Measurements from ENCODE around the gene DLG5. TPM values are rescaled to one million over a fixed set of nuclear protein-coding genes. Genes with fewer than 3 reads are reported as not detected.

DLG5 gene
- polyA plus RNA-seq, 4 donors: 7.8 to 35.9 (median 11.4) TPM

DNA sequence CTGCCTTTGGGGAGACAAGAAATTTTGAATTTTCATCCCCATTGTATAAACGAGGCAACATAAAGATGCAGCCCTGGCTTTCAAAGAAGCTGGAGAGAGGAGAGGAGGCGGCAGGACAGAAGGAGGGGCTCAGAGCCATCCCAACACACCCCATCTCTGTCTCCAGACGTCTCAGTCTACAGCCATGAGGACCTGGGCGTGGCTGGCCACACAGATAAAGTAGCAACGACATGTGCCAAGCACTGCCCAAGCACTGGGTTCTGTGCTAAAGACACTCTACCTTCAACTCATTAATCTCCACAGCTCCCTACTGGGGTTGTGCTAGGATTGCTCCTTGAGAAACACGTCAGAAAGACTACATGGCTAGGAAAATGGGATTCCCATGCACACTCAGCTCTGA, 65.2 kb downstream of the DLG5 start:
- FAIRE-seq: no peak
- 56 to 69% (median 65%) methylated on average over 6 of the region's 6 CpGs for WGBS, 3 donors
- no peak overlapping the region for H3K27ac ChIP-seq (ENCODE audit: low read depth in 1 of 3, low read length in 2 of 3)
- H3K36me3 ChIP-seq (ENCODE audit: control insufficient read depth in 3 of 3, insufficient read depth in 2 of 3, low read depth in 1 of 3, low read length in 3 of 3): peaks cover 0 to 70% (median 2%) of the 10 kb centered on the region in 3 donors
- H3K9me3 ChIP-seq (ENCODE audit: control insufficient read depth in 2 of 2, insufficient read depth in 1 of 2, low read depth in 1 of 2, low read length in 1 of 2): no peaks in the 10 kb centered on the region
- peaks cover 0 to 13% (median 0%) of the 10 kb centered on the region in 3 donors for H3K4me1 ChIP-seq (ENCODE audit: control insufficient read depth in 3 of 3, insufficient read depth in 2 of 3, low read depth in 1 of 3, low read length in 2 of 3)
- H3K4me3 ChIP-seq (ENCODE audit: low read depth in 1 of 3, low read length in 3 of 3): no peak overlapping the region
- no peak for DNase-seq
- H3K27me3 ChIP-seq (ENCODE audit: control insufficient read depth in 3 of 3, insufficient read depth in 3 of 3, low read length in 3 of 3): no peaks in the 10 kb centered on the region

DNA sequence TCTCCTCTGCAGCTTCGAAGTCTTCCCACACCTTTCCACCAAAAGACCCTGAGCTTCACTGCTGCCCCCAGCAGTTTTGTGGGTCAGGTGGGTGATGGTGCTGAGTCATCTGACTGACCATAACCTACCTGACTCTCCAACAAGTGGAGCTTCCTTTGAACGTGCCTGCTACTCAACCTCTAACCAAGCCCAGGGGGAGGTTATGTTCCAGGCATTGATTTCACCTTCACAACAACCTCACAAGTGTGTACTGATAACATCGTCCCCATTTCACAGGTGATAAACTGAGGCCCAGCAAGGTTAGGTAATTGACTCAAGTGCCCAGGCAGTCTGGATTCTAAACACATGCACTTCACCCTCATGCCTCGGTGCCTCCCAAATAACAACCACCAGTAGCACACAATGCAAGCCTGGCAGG, 66.7 kb downstream of the DLG5 start:
- Histone ChIP-seq H3K9me3 (ENCODE audit: control insufficient read depth in 2 of 2, insufficient read depth in 1 of 2, low read depth in 1 of 2, low read length in 1 of 2) (no peaks in the 10 kb centered on the region), H3K36me3 (ENCODE audit: control insufficient read depth in 3 of 3, insufficient read depth in 2 of 3, low read depth in 1 of 3, low read length in 3 of 3) (peaks cover 2 to 71% (median 4%) of the 10 kb centered on the region in 3 donors)
- WGBS, 3 donors: 78 to 84% (median 79%) methylated on average over 4 of the region's 4 CpGs

DNA sequence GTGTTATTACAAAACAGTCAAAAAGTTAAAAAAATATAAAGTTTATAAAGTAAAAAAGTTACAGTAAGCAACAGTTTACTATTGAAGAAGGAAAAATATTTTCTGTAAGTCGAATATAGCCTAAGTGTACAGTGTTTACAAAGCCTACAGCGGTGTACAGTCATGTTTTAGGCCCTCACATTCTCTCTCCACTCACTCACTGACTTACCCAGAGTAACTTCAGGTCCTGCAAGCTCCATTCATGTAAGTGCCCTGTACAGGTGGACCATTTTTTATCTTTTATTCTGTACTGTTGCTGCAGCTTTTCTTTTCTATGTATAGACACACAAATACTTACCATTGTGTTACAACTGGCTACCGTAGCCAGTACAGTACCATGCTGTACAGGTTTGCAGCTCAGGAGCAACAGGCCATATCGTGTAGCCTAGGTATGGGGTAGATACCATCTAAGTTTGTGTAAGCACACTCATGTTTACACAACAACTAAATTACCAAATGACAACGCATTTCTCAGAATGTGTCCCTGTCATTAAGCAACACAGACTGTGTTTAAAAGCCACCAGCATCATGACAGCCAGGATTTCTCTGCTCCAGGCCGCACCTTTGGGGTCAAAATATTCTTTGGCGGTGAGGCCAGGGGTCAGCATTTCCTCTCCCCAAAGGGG, 67.2 kb downstream of the DLG5 start:
- no peak for FAIRE-seq
- Histone ChIP-seq H3K27ac (ENCODE audit: low read depth in 1 of 3, low read length in 2 of 3) (no peak overlapping the region), H3K4me1 (ENCODE audit: control insufficient read depth in 3 of 3, insufficient read depth in 2 of 3, low read depth in 1 of 3, low read length in 2 of 3) (peaks cover 0 to 5% (median 0%) of the 10 kb centered on the region in 3 donors), H3K9me3 (ENCODE audit: control insufficient read depth in 2 of 2, insufficient read depth in 1 of 2, low read depth in 1 of 2, low read length in 1 of 2) (no peaks in the 10 kb centered on the region), H3K36me3 (ENCODE audit: control insufficient read depth in 3 of 3, insufficient read depth in 2 of 3, low read depth in 1 of 3, low read length in 3 of 3) (peaks cover 2 to 70% (median 4%) of the 10 kb centered on the region in 3 donors), H3K27me3 (ENCODE audit: control insufficient read depth in 3 of 3, insufficient read depth in 3 of 3, low read length in 3 of 3) (no peaks in the 10 kb centered on the region), H3K4me3 (ENCODE audit: low read depth in 1 of 3, low read length in 3 of 3) (no peak overlapping the region)
- no peak for DNase-seq
- 80 to 90% (median 86%) methylated on average over 7 of the region's 7 CpGs for WGBS, 3 donors

More for the DNA sequence above, 66.7 kb downstream of the DLG5 start:
- Histone ChIP-seq H3K4me1 (ENCODE audit: control insufficient read depth in 3 of 3, insufficient read depth in 2 of 3, low read depth in 1 of 3, low read length in 2 of 3) (peaks cover 0 to 5% (median 0%) of the 10 kb centered on the region in 3 donors), H3K27me3 (ENCODE audit: control insufficient read depth in 3 of 3, insufficient read depth in 3 of 3, low read length in 3 of 3) (no peaks in the 10 kb centered on the region), H3K4me3 (ENCODE audit: low read depth in 1 of 3, low read length in 3 of 3) (no peak overlapping the region), H3K27ac (ENCODE audit: low read depth in 1 of 3, low read length in 2 of 3) (no peak overlapping the region)
- no peak for FAIRE-seq
- DNase-seq: no peak

DNA sequence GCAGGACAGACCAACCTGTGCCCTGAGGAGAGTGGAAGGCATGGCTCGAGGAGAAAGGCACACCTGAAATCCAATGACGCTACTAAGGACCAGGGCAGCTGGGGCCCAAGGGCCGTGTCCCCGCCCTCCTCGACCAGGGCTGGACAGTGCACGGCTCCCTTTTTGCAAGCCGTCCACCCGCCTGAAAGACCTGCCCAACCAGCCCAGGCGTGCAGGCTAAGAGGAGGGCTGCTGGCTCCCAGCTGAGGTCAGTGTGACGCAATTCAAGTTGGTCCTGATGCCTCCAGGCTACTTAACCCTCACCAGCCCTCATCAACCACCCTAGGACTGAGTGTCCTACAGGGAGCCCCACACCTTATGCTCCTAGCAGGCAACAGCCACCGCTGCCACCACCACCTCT, 69.3 kb downstream of the DLG5 start:
- Histone ChIP-seq H3K4me3 (ENCODE audit: low read depth in 1 of 3, low read length in 3 of 3) (no peak overlapping the region), H3K36me3 (ENCODE audit: control insufficient read depth in 3 of 3, insufficient read depth in 2 of 3, low read depth in 1 of 3, low read length in 3 of 3) (peaks cover 2 to 76% (median 4%) of the 10 kb centered on the region in 3 donors), H3K4me1 (ENCODE audit: control insufficient read depth in 3 of 3, insufficient read depth in 2 of 3, low read depth in 1 of 3, low read length in 2 of 3) (peaks cover 0 to 5% (median 0%) of the 10 kb centered on the region in 3 donors), H3K27me3 (ENCODE audit: control insufficient read depth in 3 of 3, insufficient read depth in 3 of 3, low read length in 3 of 3) (no peaks in the 10 kb centered on the region), H3K9me3 (ENCODE audit: control insufficient read depth in 2 of 2, insufficient read depth in 1 of 2, low read depth in 1 of 2, low read length in 1 of 2) (no peaks in the 10 kb centered on the region), H3K27ac (ENCODE audit: low read depth in 1 of 3, low read length in 2 of 3) (no peak overlapping the region)
- no peak for FAIRE-seq
- DNase-seq: no peak
- WGBS, 3 donors: 81 to 85% (median 83%) methylated on average over 10 to 11 of the region's 11 CpGs

DNA sequence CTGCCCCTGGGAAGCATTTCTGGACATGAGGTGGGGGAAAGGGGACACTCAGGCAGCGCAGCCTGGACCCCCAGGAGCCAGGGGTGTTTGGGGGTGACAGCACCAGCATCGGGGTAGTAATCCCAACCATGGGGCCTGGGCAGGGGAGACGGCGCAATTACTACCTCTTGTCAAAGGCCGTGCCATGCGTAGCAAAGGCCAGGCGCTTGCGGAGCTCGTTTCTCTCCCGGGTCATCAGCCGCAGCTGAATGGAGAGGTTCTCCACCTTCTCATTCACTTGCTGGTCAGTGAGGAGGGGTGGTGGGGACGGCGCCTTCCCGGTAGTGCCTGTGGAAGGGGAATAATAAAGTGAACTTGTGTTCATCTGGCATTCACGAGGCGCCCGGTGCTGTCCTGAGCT, 70.0 kb downstream of the DLG5 start:
- no peak overlapping the region for H3K27ac ChIP-seq (ENCODE audit: low read depth in 1 of 3, low read length in 2 of 3)
- no peaks in the 10 kb centered on the region for H3K27me3 ChIP-seq (ENCODE audit: control insufficient read depth in 3 of 3, insufficient read depth in 3 of 3, low read length in 3 of 3)
- WGBS, 3 donors: 94 to 97% (median 96%) methylated on average over 17 of the region's 17 CpGs
- H3K4me3 ChIP-seq (ENCODE audit: low read depth in 1 of 3, low read length in 3 of 3): no peak overlapping the region
- no peaks in the 10 kb centered on the region for H3K9me3 ChIP-seq (ENCODE audit: control insufficient read depth in 2 of 2, insufficient read depth in 1 of 2, low read depth in 1 of 2, low read length in 1 of 2)
- peaks cover 0 to 2% (median 0%) of the 10 kb centered on the region in 3 donors for H3K4me1 ChIP-seq (ENCODE audit: control insufficient read depth in 3 of 3, insufficient read depth in 2 of 3, low read depth in 1 of 3, low read length in 2 of 3)
- FAIRE-seq (no peak), DNase-seq (no peak)
- peaks cover 2 to 80% (median 4%) of the 10 kb centered on the region in 3 donors for H3K36me3 ChIP-seq (ENCODE audit: control insufficient read depth in 3 of 3, insufficient read depth in 2 of 3, low read depth in 1 of 3, low read length in 3 of 3)

DNA sequence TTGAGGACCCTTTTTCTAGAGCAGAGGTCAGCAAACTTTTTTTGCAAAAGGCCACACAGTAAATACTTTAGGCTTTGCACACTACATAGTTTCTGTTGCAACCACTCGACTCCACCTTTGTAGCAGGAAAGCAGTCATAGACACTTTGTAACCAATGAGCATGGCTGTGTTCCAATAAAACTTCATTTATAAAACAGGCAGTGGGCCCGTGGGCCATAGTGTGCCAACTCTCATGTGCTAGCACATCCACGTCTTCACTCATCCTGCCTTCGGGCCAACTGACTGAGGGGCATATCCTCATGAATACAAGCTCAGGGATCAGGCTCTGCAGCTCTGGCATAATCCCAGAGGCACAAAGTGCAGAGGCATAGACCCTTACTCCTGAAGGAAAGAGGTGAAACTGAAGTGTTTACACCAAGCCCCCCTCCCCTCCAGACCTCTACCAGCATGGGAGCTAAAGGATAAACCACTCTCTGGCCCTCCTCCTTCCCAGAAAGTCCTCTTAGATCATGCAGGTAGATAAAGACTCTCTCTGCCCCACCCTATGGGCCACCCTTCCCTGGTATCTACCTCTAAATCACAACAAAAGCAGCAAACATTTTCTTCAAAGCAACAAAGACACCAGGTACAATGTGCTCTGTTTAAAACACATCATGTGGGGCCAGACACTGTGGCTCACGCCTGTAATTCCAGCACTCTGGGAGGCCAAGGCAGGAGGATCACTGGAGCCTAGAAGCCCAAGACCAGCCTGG, 71.0 kb downstream of the DLG5 start:
- FAIRE-seq (no peak), DNase-seq (no peak)
- Histone ChIP-seq H3K27ac (ENCODE audit: low read depth in 1 of 3, low read length in 2 of 3) (no peak overlapping the region), H3K4me1 (ENCODE audit: control insufficient read depth in 3 of 3, insufficient read depth in 2 of 3, low read depth in 1 of 3, low read length in 2 of 3) (no peaks in the 10 kb centered on the region), H3K9me3 (ENCODE audit: control insufficient read depth in 2 of 2, insufficient read depth in 1 of 2, low read depth in 1 of 2, low read length in 1 of 2) (no peaks in the 10 kb centered on the region), H3K36me3 (ENCODE audit: control insufficient read depth in 3 of 3, insufficient read depth in 2 of 3, low read depth in 1 of 3, low read length in 3 of 3) (peaks cover 2 to 88% (median 4%) of the 10 kb centered on the region in 3 donors), H3K4me3 (ENCODE audit: low read depth in 1 of 3, low read length in 3 of 3) (no peak overlapping the region), H3K27me3 (ENCODE audit: control insufficient read depth in 3 of 3, insufficient read depth in 3 of 3, low read length in 3 of 3) (no peaks in the 10 kb centered on the region)
- WGBS, 3 donors: 80 to 87% (median 85%) methylated on average over 5 of the region's 5 CpGs

DNA sequence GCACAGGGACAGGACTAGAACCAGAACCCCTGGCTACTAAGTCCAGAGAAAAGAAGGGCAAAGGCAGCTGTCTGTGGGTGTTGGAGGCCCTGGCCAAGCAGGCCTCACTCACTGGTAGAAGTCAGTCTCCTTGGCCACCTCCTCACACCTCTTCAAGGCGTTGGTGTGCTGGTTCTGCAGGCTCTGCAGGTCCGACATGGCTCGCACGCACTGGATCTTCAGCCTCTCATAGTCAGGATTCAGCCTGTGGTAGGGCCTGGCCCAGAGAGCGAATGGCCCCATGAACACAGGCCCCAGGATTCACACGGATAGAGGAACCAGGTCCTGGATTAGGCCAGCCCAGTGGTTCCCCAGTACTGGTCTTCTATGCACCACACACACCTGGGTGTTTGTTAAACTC, 72.4 kb downstream of the DLG5 start:
- WGBS, 3 donors: 92 to 95% (median 93%) methylated on average over 6 of the region's 6 CpGs
- peaks cover 0 to 5% (median 0%) of the 10 kb centered on the region in 3 donors for H3K4me1 ChIP-seq (ENCODE audit: control insufficient read depth in 3 of 3, insufficient read depth in 2 of 3, low read depth in 1 of 3, low read length in 2 of 3)
- H3K9me3 ChIP-seq (ENCODE audit: control insufficient read depth in 2 of 2, insufficient read depth in 1 of 2, low read depth in 1 of 2, low read length in 1 of 2): no peaks in the 10 kb centered on the region
- FAIRE-seq: no peak
- peaks cover 2 to 86% (median 4%) of the 10 kb centered on the region in 3 donors for H3K36me3 ChIP-seq (ENCODE audit: control insufficient read depth in 3 of 3, insufficient read depth in 2 of 3, low read depth in 1 of 3, low read length in 3 of 3)
- DNase-seq: no peak
- no peak overlapping the region for H3K27ac ChIP-seq (ENCODE audit: low read depth in 1 of 3, low read length in 2 of 3)
- H3K4me3 ChIP-seq (ENCODE audit: low read depth in 1 of 3, low read length in 3 of 3): no peak overlapping the region
- no peaks in the 10 kb centered on the region for H3K27me3 ChIP-seq (ENCODE audit: control insufficient read depth in 3 of 3, insufficient read depth in 3 of 3, low read length in 3 of 3)

DNA sequence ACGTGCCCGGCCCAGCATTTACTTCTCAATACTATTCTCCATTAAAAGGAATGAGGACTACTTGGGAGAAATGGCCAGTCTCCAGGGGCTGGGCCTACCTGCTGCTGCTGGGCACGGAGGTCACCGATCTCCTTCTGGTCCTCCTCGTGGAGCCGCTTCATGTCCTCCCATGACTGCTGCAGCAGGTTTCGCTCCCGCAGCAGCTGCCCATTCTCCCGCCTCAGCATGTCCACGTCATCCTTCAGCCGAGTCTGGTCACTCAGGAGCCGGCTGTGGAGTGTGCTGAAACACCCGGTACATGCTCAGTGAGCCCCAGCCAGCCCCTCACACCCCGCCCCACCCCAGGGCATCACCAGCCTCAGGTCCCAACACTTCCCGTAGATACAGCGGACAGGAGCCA, 73.3 kb downstream of the DLG5 start:
- H3K36me3 ChIP-seq (ENCODE audit: control insufficient read depth in 3 of 3, insufficient read depth in 2 of 3, low read depth in 1 of 3, low read length in 3 of 3): peaks cover 2 to 84% (median 4%) of the 10 kb centered on the region in 3 donors
- no peak for FAIRE-seq

More for the DNA sequence above, 73.3 kb downstream of the DLG5 start:
- no peaks in the 10 kb centered on the region for H3K27me3 ChIP-seq (ENCODE audit: control insufficient read depth in 3 of 3, insufficient read depth in 3 of 3, low read length in 3 of 3)
- no peak for DNase-seq
- H3K4me3 ChIP-seq (ENCODE audit: low read depth in 1 of 3, low read length in 3 of 3): no peak overlapping the region
- peaks cover 0 to 11% (median 0%) of the 10 kb centered on the region in 3 donors for H3K4me1 ChIP-seq (ENCODE audit: control insufficient read depth in 3 of 3, insufficient read depth in 2 of 3, low read depth in 1 of 3, low read length in 2 of 3)
- H3K9me3 ChIP-seq (ENCODE audit: control insufficient read depth in 2 of 2, insufficient read depth in 1 of 2, low read depth in 1 of 2, low read length in 1 of 2): no peaks in the 10 kb centered on the region
- WGBS, 3 donors: 94 to 96% (median 96%) methylated on average over 16 of the region's 16 CpGs
- H3K27ac ChIP-seq (ENCODE audit: low read depth in 1 of 3, low read length in 2 of 3): no peak overlapping the region

Data from small intestine (tissue), 7 donors.